Parathyroid adenoma (tissue), 2 donors: ENCODE results near the gene KLRF1.

Source experiments
- H2AFZ ChIP-seq: fragments of 300-600 bp; sonication (generic); one replicate; pipeline ENCODE4 v1.7.0; 2017; ENCODE audit warnings: antibody characterized with exemption, mild to moderate bottlenecking
- H3K27ac ChIP-seq: fragments of 300-600 bp; sonication (generic); one replicate; pipeline ENCODE4 v1.7.0; 2017
- H3K27me3 ChIP-seq: fragments of 300-600 bp; sonication (generic); one replicate; pipeline ENCODE4 v1.7.0; 2017; ENCODE audit warnings: low read length; ENCODE audit not compliant: control insufficient read depth, insufficient read depth
- H3K36me3 ChIP-seq: fragments of 300-600 bp; sonication (generic); one replicate; pipeline ENCODE4 v1.7.0; 2017; ENCODE audit warnings: low read length; ENCODE audit not compliant: control insufficient read depth, insufficient read depth
- H3K4me1 ChIP-seq: fragments of 300-600 bp; sonication (generic); one replicate; pipeline ENCODE4 v1.7.0; 2017; ENCODE audit warnings: control low read depth
- H3K4me2 ChIP-seq: fragments of 300-600 bp; sonication (generic); one replicate; pipeline ENCODE4 v1.7.0; 2017; ENCODE audit warnings: low read length
- H3K4me3 ChIP-seq: fragments of 300-600 bp; sonication (generic); one replicate; pipeline ENCODE4 v1.7.0; 2017; ENCODE audit warnings: low read depth, low read length
- H3K79me2 ChIP-seq: fragments of 300-600 bp; sonication (generic); one replicate; pipeline ENCODE4 v1.7.0; 2017; ENCODE audit warnings: control low read depth
- H3K9ac ChIP-seq: fragments of 300-600 bp; sonication (generic); one replicate; pipeline ENCODE4 v1.7.0; 2017; ENCODE audit warnings: mild to moderate bottlenecking
- H3K9me3 ChIP-seq: fragments of 300-600 bp; sonication (generic); one replicate; pipeline ENCODE4 v1.7.0; 2017; ENCODE audit warnings: low read length; ENCODE audit not compliant: control insufficient read depth
- CTCF ChIP-seq: fragments of 300-600 bp; sonication (generic); IDR thresholded peaks from one replicate; pipeline ENCODE4 v1.7.0; 2017; ENCODE audit warnings: antibody characterized with exemption, mild to moderate bottlenecking
- donor health status: primary hyperparathyroidism.

Gene KLRF1

GRCh38 chr12:9829982-9830381 lies 2.7 kb downstream of the KLRF1 start:
- Histone ChIP-seq H3K4me1 (no peaks in the 10 kb centered on the region), H3K36me3 (no peaks in the 10 kb centered on the region), H2AFZ (no peak overlapping the region), H3K9me3 (no peaks in the 10 kb centered on the region), H3K27me3 (no peaks in the 10 kb centered on the region), H3K4me2 (no peak overlapping the region), H3K27ac (no peak overlapping the region), H3K9ac (no peak overlapping the region), H3K79me2 (no peaks in the 10 kb centered on the region), H3K4me3 (no peak overlapping the region)
- no peak for TF ChIP-seq CTCF

GRCh38 chr12:9831720-9832119 lies 4.4 kb downstream of the KLRF1 start:
- Histone ChIP-seq H3K9me3 (no peaks in the 10 kb centered on the region), H3K27ac (no peak overlapping the region), H3K79me2 (no peaks in the 10 kb centered on the region), H2AFZ (no peak overlapping the region), H3K36me3 (no peaks in the 10 kb centered on the region), H3K4me2 (no peak overlapping the region), H3K4me1 (no peaks in the 10 kb centered on the region), H3K9ac (no peak overlapping the region), H3K4me3 (no peak overlapping the region), H3K27me3 (no peaks in the 10 kb centered on the region)
- no peak for TF ChIP-seq CTCF

- no peaks in the 10 kb centered on the region for H3K27me3 ChIP-seq
- TF ChIP-seq CTCF, result no peak
These were observed 16.1 kb downstream of the KLRF1 start for GRCh38 chr12:9843407-9843806.

GRCh38 chr12:9848899-9849298 lies 21.6 kb downstream of the KLRF1 start:
- H3K36me3 ChIP-seq, result no peaks in the 10 kb centered on the region
- no peaks in the 10 kb centered on the region for H3K79me2 ChIP-seq
- H2AFZ ChIP-seq, result no peak overlapping the region
- H3K4me1 ChIP-seq, result no peaks in the 10 kb centered on the region
- no peak overlapping the region for H3K9ac ChIP-seq
- no peak overlapping the region for H3K4me2 ChIP-seq
- H3K9me3 ChIP-seq, result no peaks in the 10 kb centered on the region
- no peak overlapping the region for H3K27ac ChIP-seq
- H3K4me3 ChIP-seq, result no peak overlapping the region
- no peak for TF ChIP-seq CTCF
- no peaks in the 10 kb centered on the region for H3K27me3 ChIP-seq

More at GRCh38 chr12:9843407-9843806, 16.1 kb downstream of the KLRF1 start:
- H3K9ac ChIP-seq, result no peak overlapping the region
- no peak overlapping the region for H2AFZ ChIP-seq
- no peaks in the 10 kb centered on the region for H3K79me2 ChIP-seq
- no peak overlapping the region for H3K4me2 ChIP-seq
- H3K4me3 ChIP-seq, result no peak overlapping the region
- no peaks in the 10 kb centered on the region for H3K4me1 ChIP-seq
- no peaks in the 10 kb centered on the region for H3K36me3 ChIP-seq
- H3K27ac ChIP-seq, result no peak overlapping the region
- H3K9me3 ChIP-seq, result no peaks in the 10 kb centered on the region

- H3K4me2 ChIP-seq, result no peak overlapping the region
- TF ChIP-seq CTCF, result no peak
- H3K27me3 ChIP-seq, result no peaks in the 10 kb centered on the region
- H2AFZ ChIP-seq, result no peak overlapping the region
- H3K4me3 ChIP-seq, result no peak overlapping the region
- no peaks in the 10 kb centered on the region for H3K79me2 ChIP-seq
- H3K9me3 ChIP-seq, result no peaks in the 10 kb centered on the region
- no peaks in the 10 kb centered on the region for H3K4me1 ChIP-seq
- no peaks in the 10 kb centered on the region for H3K36me3 ChIP-seq
- no peak overlapping the region for H3K9ac ChIP-seq
- H3K27ac ChIP-seq, result no peak overlapping the region
These were observed 23.8 kb downstream of the KLRF1 start for GRCh38 chr12:9851050-9851449.
